Transverse colon (tissue), 4 donors: ENCODE measurements around the gene SUGCT. TPM values are rescaled to one million over a fixed set of nuclear protein-coding genes. Genes with fewer than 3 reads are reported as not detected.

Experiments
- DNase-seq: peaks from one replicate; pipeline ENCODE4 v3.0.0-alpha.2; 2019
- H3K27ac ChIP-seq, 4 donors: fragments of 200-600 bp; sonication (generic); 2 replicates each; pipeline ENCODE4 v1.5.1; 2016 to 2018; ENCODE audit warnings: inconsistent platforms in 4 of 4
- H3K27me3 ChIP-seq: fragments of 200-600 bp; sonication (generic); 2 replicates; pipeline ENCODE4 v1.5.1; 2017; ENCODE audit warnings: inconsistent platforms
- H3K36me3 ChIP-seq, 4 donors: fragments of 200-600 bp; sonication (generic); 2 replicates each; pipeline ENCODE4 v1.5.1; 2017 to 2019; ENCODE audit warnings: inconsistent platforms in 4 of 4
- H3K4me1 ChIP-seq, 4 donors: fragments of 200-600 bp; sonication (generic); 2 replicates each; pipeline ENCODE4 v1.5.1; 2017 to 2020; ENCODE audit warnings: inconsistent platforms in 4 of 4
- H3K4me3 ChIP-seq, 4 donors: fragments of 200-600 bp; sonication (generic); 1 replicate in 1 of 4; 2 replicates in 3 of 4; pipeline versions ENCODE4 v1.5.1 to v1.6.1; 2017 to 2019; ENCODE audit warnings: inconsistent platforms in 4 of 4
- H3K9me3 ChIP-seq, 2 donors: fragments of 200-600 bp; sonication (generic); 2 replicates each; pipeline ENCODE4 v1.5.1; 2017 to 2019; ENCODE audit warnings: inconsistent platforms in 2 of 2
- EP300 ChIP-seq: sonication (generic); formaldehyde crosslinking; IDR thresholded peaks from one replicate; pipeline ENCODE4 v1.6.1; 2017; ENCODE audit warnings: antibody characterized with exemption, low read depth
- POLR2A ChIP-seq: fragments of 450-650 bp; IDR thresholded peaks from one replicate; pipeline ENCODE4 v1.6.1; 2016; ENCODE audit warnings: antibody characterized with exemption, mild to moderate bottlenecking, moderate library complexity
- POLR2AphosphoS5 ChIP-seq, 3 donors: sonication (generic); formaldehyde crosslinking; IDR thresholded peaks; one replicate each; pipeline ENCODE4 v1.6.1; 2016; ENCODE audit warnings: antibody characterized with exemption in 3 of 3
- WGBS, 2 donors: methylation state at CpG; one replicate each; pipeline ENCODE4 v1.1.5; 2018; ENCODE audit warnings: low coverage in 1 of 2; 5-methylcytosine and 5-hydroxymethylcytosine counted together
- in situ Hi-C, 4 donors: fragments of 200-750 bp; cut with MboI; loops; one replicate each; pipeline versions ENCODE4 v1.15.0 to v1.15.1; 2017; ENCODE audit warnings: low sequenced_read_pairs in 3 of 4, low pct_ligation_motif_present in 1 of 4, low pct_unique_long_range_greater_than_20kb in 1 of 4
- intact Hi-C: fragments of 100-400 bp; cut with DNase I; formaldehyde crosslinking; loops from one replicate; pipeline ENCODE4 v1.15.1; 2023; ENCODE audit warnings: low total_unique reads
- total RNA-seq, 4 donors: library from RNA; depleted of rRNA; stranded (reverse); fragments of >200 nt; gene quantifications; one replicate each; pipeline ENCODE4 v1.1.0, GENCODE V29; 2016
- TF ChIP-seq, protein P1 (sequence below), 5 experiments: fragments of 200-600 bp in 3 of 5; fragments of 450-650 bp in 2 of 5; sonication (generic) in 3 of 5; IDR thresholded peaks; 1 replicate in 2 of 5; 2 replicates in 3 of 5; pipeline ENCODE4 v1.5.1; 2016 to 2017; ENCODE audit warnings: antibody characterized with exemption in 5 of 5, inconsistent platforms in 3 of 5, mild to moderate bottlenecking in 2 of 5, moderate library complexity in 1 of 5

SUGCT gene
- total RNA-seq, 4 donors from 2014 or later, result 2.6 to 44.5 (median 15.9) TPM

DNA sequence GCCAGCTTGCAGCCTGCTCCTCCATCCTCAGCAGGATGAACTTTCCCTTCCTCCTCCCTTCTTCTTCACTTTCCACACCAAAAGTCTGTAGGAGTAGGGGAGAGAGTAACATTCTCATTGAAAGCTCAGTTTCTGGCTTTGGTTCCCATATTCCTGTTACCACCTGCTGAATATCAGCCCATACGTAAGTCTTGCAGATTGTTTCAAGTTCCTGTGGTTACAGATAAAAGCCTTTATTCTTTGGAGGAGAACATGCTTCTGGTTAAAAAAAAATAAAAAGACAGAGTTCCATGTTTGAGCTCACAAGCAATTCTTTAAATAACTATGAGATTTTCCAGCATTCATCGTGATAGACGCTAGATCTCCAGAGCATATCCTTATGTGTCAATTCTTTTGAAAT lies 637.3 kb downstream of the SUGCT start:
- TF ChIP-seq POLR2AphosphoS5 (IDR thresholded peaks at IDR 0.05), result no peak
- TF ChIP-seq, protein P1, sequence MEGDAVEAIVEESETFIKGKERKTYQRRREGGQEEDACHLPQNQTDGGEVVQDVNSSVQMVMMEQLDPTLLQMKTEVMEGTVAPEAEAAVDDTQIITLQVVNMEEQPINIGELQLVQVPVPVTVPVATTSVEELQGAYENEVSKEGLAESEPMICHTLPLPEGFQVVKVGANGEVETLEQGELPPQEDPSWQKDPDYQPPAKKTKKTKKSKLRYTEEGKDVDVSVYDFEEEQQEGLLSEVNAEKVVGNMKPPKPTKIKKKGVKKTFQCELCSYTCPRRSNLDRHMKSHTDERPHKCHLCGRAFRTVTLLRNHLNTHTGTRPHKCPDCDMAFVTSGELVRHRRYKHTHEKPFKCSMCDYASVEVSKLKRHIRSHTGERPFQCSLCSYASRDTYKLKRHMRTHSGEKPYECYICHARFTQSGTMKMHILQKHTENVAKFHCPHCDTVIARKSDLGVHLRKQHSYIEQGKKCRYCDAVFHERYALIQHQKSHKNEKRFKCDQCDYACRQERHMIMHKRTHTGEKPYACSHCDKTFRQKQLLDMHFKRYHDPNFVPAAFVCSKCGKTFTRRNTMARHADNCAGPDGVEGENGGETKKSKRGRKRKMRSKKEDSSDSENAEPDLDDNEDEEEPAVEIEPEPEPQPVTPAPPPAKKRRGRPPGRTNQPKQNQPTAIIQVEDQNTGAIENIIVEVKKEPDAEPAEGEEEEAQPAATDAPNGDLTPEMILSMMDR (IDR thresholded peaks at IDR 0.05), result no peak
- TF ChIP-seq EP300, result no peak
- no peak for TF ChIP-seq POLR2A
- H3K27me3 ChIP-seq, result no peaks in the 10 kb centered on the region
- WGBS, 2 donors, result 83 to 85% methylated on average over 3 of the region's 3 CpGs
- no peaks in the 10 kb centered on the region for H3K36me3 ChIP-seq
- H3K4me3 ChIP-seq, result no peak overlapping the region
- in situ Hi-C loops (loop anchor here in 1 of 4 donors (25.0 kb wide), 1 partner anchor 435 kb away; no protein-coding TSS in a partner anchor), intact Hi-C loops (no loop called here)
- no peaks in the 10 kb centered on the region for H3K9me3 ChIP-seq
- no peaks in the 10 kb centered on the region for H3K4me1 ChIP-seq
- no peak for DNase-seq
- H3K27ac ChIP-seq, result no peak overlapping the region

DNA sequence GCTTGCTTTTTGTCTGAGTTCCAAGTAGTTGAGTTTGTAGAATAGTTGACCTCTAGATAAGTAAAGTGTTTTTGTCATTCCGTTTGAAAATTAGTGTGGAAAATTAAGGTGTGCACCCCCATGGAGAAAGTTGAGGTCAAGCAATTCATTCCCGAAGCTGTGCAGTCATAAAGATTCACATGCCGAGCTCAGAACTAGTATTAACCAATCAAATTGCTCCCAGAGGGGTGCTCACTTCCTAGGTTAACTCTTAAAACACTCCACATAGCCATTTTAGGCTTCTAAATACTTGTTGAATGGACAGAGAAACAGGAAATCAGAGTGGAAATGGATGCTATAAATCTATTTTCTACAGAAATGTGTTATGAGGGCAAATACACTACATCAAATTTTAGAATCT lies 638.9 kb downstream of the SUGCT start:
- Histone ChIP-seq H3K4me1 (no peaks in the 10 kb centered on the region), H3K27ac (no peak overlapping the region), H3K9me3 (no peaks in the 10 kb centered on the region), H3K36me3 (no peaks in the 10 kb centered on the region), H3K4me3 (no peak overlapping the region), H3K27me3 (no peaks in the 10 kb centered on the region)
- TF ChIP-seq POLR2A (no peak), EP300 (no peak)
- in situ Hi-C loops, result loop anchor here in 1 of 4 donors (25.0 kb wide), 1 partner anchor 436 kb away; no protein-coding TSS in a partner anchor
- no peak for DNase-seq
- WGBS, 2 donors, result 69 to 80% methylated on average over 1 to 3 of the region's 3 CpGs
- intact Hi-C loops, result no loop called here

DNA sequence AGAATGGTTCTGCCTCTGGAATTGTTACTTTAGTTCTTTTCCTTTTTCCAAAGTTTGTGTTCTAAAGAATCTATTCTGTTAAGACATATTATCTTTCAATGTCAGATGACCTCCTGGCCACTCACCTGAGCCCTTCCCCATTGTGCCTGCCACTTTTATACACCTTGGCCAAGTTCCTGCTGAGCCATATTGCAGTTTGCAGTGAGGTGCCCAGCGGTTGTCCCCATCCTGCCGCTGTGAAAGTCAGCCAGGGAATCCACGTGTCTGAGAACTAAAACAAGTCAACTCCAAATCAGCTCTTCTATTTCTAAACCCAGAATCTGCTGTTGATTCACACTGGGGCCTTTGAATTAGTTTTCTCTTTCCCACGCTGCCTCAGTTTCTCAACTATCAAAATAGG lies 641.1 kb downstream of the SUGCT start:
- peaks cover 0 to 5% (median 0%) of the 10 kb centered on the region in 4 donors for H3K4me1 ChIP-seq
- in situ Hi-C loops, result no loop called here
- 88 to 90% methylated on average over 4 of the region's 4 CpGs for WGBS, 2 donors
- H3K9me3 ChIP-seq, result no peaks in the 10 kb centered on the region
- TF ChIP-seq, protein P1 (IDR thresholded peaks at IDR 0.05), result no peak
- TF ChIP-seq EP300 (no peak), POLR2AphosphoS5 (IDR thresholded peaks at IDR 0.05) (no peak), POLR2A (no peak)
- no peak overlapping the region for H3K4me3 ChIP-seq
- no peak overlapping the region for H3K27ac ChIP-seq
- no peaks in the 10 kb centered on the region for H3K27me3 ChIP-seq
- H3K36me3 ChIP-seq, result no peaks in the 10 kb centered on the region
- intact Hi-C loops, result no loop called here
- DNase-seq, result no peak

DNA sequence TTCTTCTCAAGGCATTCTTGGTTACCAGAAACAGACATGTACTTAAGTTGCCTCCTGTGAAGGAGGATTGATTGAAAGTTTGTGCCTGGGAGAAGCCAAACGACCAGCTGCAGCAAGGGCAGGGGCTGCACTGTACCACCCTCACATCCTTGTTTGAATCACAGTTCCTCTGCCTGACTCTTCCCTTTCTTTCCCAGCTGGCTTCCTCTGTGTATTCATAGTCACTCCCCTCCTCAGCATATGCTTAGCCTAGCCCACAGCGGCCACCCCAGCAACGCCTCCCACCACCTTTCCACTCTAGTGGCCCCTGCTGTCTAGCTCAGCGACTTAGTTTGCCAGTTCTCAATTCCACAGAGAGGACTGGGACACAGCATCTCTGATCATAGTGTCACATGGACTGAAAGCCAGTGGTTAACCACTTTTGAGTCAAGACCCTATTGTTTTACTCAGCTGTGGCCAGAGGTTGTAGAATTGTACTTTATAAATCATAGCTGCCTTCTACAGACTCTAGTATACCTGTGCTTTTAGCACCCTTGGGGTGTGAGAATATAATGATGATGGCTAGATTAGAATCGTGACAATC lies 643.0 kb downstream of the SUGCT start:
- WGBS, 2 donors, result 64 to 79% methylated on average over 4 to 5 of the region's 5 CpGs
- TF ChIP-seq POLR2A, result no peak
- no peak for TF ChIP-seq EP300
- no peak for TF ChIP-seq POLR2AphosphoS5 (IDR thresholded peaks at IDR 0.05)
- TF ChIP-seq, protein P1 (IDR thresholded peaks at IDR 0.05), result no peak
- no peak overlapping the region for H3K4me3 ChIP-seq

DNA sequence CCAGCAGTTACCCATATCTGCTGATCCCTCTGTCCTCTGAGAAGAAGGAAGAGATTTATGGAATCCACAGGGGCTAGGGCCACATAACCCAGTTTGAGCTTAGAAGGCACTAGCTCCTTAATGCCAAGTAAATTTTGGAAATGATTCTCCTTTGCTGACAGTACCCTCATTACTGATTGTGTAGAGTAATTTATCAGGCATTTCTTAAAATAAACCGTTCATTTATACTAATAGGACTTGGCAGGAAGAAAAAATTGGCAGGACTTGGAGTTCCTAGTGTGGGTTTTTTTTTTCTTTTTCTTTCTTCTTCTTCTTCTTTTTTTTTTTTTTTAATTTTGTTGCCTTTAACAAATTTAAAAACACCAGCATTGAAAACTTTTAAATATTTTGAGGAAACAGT lies 645.7 kb downstream of the SUGCT start:
- Histone ChIP-seq H3K9me3 (no peaks in the 10 kb centered on the region), H3K4me3 (no peak overlapping the region), H3K36me3 (no peaks in the 10 kb centered on the region), H3K4me1 (peaks cover 0 to 5% (median 0%) of the 10 kb centered on the region in 4 donors), H3K27ac (no peak overlapping the region), H3K27me3 (no peaks in the 10 kb centered on the region)
- TF ChIP-seq POLR2A (no peak), POLR2AphosphoS5 (IDR thresholded peaks at IDR 0.05) (no peak), EP300 (no peak)
- TF ChIP-seq, protein P1 (IDR thresholded peaks at IDR 0.05), result no peak
- intact Hi-C loops, result no loop called here
- in situ Hi-C loops, result no loop called here
- 63 to 75% methylated on average over 1 of the region's 1 CpG for WGBS, 2 donors
- no peak for DNase-seq

More for the DNA sequence above, 643.0 kb downstream of the SUGCT start:
- peaks cover 0 to 5% (median 0%) of the 10 kb centered on the region in 4 donors for H3K4me1 ChIP-seq
- in situ Hi-C loops, result no loop called here
- no peaks in the 10 kb centered on the region for H3K9me3 ChIP-seq
- no peaks in the 10 kb centered on the region for H3K36me3 ChIP-seq
- intact Hi-C loops, result no loop called here
- no peaks in the 10 kb centered on the region for H3K27me3 ChIP-seq
- H3K27ac ChIP-seq, result no peak overlapping the region
- no peak for DNase-seq
